Activated naive CD8-positive, alpha-beta T cell treated with anti-CD3 and anti-CD28 coated beads for 36 hours (primary cell): ENCODE data around the gene RAI1. TPM values are rescaled to one million over a fixed set of nuclear protein-coding genes. Genes with fewer than 3 reads are reported as not detected.
A peak's percentile ranks its signal among the peaks of the same experiment; 100 is the strongest.

ENCODE experiments used
- DNase-seq: peaks from one replicate; pipeline ENCODE4 v3.0.0; 2021
- H3K27ac Mint-ChIP-seq: one replicate; pipeline ENCODE4 v1.8.0; 2022; ENCODE audit warnings: mild to moderate bottlenecking, moderate library complexity, mixed read lengths
- H3K27me3 Mint-ChIP-seq: one replicate; pipeline ENCODE4 v1.8.0; 2022; ENCODE audit warnings: mild to moderate bottlenecking, mixed read lengths
- H3K36me3 Mint-ChIP-seq: one replicate; pipeline ENCODE4 v1.8.0; 2021; ENCODE audit warnings: mild to moderate bottlenecking, mixed read lengths
- H3K4me1 Mint-ChIP-seq: one replicate; pipeline ENCODE4 v1.8.0; 2021; ENCODE audit warnings: mixed read lengths
- H3K4me3 Mint-ChIP-seq: one replicate; pipeline ENCODE4 v1.8.0; 2022; ENCODE audit warnings: mild to moderate bottlenecking, moderate library complexity, mixed read lengths
- H3K9me3 Mint-ChIP-seq: one replicate; pipeline ENCODE4 v1.8.0; 2022; ENCODE audit warnings: mixed read lengths
- total RNA-seq, 2 experiments: library from RNA; stranded (reverse); gene quantifications; one replicate each; pipeline ENCODE4 v1.2.3, GENCODE V29; 2021

RAI1 gene
- total RNA-seq, 2 experiments from 2014 or later: 19.6 to 21.1 TPM

DNA sequence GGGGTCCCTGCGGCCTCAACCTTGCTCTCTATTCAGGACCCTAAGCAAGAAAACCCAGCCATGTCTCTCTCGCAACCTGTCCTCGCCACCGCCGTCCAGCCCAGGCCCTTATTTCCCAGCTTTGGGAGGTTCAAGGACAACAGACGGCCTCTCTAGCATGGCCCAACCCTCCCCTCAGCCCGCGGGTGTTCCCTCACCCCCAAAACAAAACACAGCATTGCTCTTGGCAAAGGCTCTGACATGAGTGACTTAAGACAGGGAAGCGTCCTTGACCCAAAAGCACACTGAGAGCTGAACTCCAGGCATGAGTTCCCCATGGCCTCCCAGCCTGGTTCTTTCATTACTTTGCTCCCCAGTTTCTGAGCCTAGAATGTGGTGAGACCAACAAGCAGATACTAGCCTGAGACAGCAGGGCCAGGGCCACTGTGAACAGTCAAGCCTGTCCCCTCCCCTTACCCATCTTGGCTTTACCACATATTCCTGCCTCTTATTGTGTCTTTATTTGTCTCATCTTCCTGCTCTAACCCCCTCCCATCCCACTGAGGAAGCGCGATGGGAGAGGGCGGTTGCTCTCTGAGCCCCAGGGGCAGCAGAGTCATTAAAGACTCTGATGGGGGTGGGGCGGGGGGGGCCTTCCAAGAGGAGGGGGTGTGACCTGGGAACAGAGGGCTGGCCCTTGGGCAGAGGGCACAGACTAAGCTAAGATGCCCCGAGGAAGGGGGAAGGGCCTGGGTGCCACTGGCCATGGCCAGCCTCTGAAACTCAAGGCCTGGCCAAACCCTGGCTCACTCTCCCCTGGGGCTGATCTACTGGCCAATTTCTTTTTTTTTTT is 143.7 kb downstream of the RAI1 start:
- Mint-ChIP-seq H3K27me3 (no peaks in the 10 kb centered on the region), H3K36me3 (peaks cover 39% of the 10 kb centered on the region)

GRCh38 chr17:17826342-17826713 is 145.1 kb downstream of the RAI1 start:
- Mint-ChIP-seq H3K4me1 (peaks cover 73% of the 10 kb centered on the region), H3K4me3 (peak overlapping the region; percentile 33), H3K27me3 (no peaks in the 10 kb centered on the region), H3K9me3 (no peaks in the 10 kb centered on the region), H3K36me3 (peaks cover 37% of the 10 kb centered on the region), H3K27ac (peak overlapping the region; percentile 86)
- no peak for DNase-seq

More for the DNA sequence above, 143.7 kb downstream of the RAI1 start:
- no peak for DNase-seq
- Mint-ChIP-seq H3K9me3 (no peaks in the 10 kb centered on the region), H3K4me3 (peak overlapping the region; percentile 72), H3K27ac (peak overlapping the region; percentile 93), H3K4me1 (peaks cover 78% of the 10 kb centered on the region)

DNA sequence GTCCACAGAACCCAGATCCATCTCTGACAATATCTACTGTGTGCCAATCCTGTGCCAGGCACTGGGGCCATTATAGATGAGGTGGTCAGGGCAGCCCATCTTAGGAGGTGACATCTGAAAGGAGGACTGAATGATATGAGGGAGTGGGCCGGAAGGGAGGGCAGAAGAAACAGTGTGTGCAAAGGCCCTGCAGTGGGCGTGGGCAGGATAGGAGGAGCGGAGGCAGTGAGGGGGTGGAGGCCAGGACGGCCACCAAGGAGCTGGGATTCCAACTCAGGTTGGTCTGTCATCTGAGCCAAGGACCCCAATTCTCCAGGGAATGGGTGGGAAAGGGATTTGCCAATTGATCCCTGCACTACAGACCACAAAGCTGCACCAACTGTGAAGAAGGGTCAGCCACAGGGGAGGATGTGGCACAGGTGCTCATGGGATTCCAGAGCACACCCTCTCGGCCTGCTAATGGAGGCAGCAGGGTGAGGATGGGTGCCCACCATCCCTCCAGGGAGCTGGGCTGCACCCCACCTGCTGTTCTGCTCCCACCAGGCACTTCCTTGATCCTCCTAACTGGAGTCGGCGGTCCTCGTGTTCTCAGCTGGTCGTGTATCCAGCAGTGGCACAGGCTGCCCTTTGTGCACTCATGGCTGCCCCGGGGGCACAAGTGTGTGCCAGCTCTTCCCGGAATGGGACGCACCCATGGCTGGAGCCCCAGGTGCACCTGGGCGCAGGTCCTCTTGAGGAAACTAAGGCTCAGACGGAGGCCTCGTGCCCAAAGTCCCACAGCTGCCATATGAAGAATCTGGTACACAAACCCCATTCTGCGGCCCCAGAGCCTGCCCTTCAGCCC is 145.9 kb downstream of the RAI1 start:
- H3K27me3 Mint-ChIP-seq: no peaks in the 10 kb centered on the region
- H3K4me1 Mint-ChIP-seq: peaks cover 71% of the 10 kb centered on the region
- peak overlapping the region; percentile 86 for H3K27ac Mint-ChIP-seq
- DNase-seq: no peak
- H3K4me3 Mint-ChIP-seq: no peak overlapping the region
- H3K9me3 Mint-ChIP-seq: no peaks in the 10 kb centered on the region
- peaks cover 38% of the 10 kb centered on the region for H3K36me3 Mint-ChIP-seq

GRCh38 chr17:17827826-17828621 is 146.8 kb downstream of the RAI1 start:
- peaks cover 33% of the 10 kb centered on the region for H3K36me3 Mint-ChIP-seq
- no peak for DNase-seq
- no peaks in the 10 kb centered on the region for H3K9me3 Mint-ChIP-seq
- no peak overlapping the region for H3K27ac Mint-ChIP-seq
- H3K27me3 Mint-ChIP-seq: no peaks in the 10 kb centered on the region
- H3K4me1 Mint-ChIP-seq: peaks cover 66% of the 10 kb centered on the region
- no peak overlapping the region for H3K4me3 Mint-ChIP-seq

DNA sequence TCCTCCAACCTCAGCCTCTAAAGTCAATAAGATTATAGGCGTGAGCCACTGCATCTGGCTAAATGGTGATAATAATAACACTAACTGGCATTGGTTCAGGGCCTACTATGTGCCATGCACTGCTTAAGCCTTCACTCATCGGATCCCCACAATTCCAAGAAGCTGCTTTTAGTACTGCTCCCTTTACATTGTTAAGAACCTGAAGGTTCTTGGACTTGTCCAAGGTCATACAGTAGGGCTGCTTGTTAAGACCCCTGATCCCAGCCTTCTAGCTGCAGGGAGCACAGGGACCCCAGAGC is 149.0 kb downstream of the RAI1 start:
- H3K4me1 Mint-ChIP-seq: peaks cover 69% of the 10 kb centered on the region
- peaks cover 47% of the 10 kb centered on the region for H3K36me3 Mint-ChIP-seq
- DNase-seq: no peak
- no peaks in the 10 kb centered on the region for H3K9me3 Mint-ChIP-seq
- no peak overlapping the region for H3K27ac Mint-ChIP-seq
- no peaks in the 10 kb centered on the region for H3K27me3 Mint-ChIP-seq
- H3K4me3 Mint-ChIP-seq: no peak overlapping the region

DNA sequence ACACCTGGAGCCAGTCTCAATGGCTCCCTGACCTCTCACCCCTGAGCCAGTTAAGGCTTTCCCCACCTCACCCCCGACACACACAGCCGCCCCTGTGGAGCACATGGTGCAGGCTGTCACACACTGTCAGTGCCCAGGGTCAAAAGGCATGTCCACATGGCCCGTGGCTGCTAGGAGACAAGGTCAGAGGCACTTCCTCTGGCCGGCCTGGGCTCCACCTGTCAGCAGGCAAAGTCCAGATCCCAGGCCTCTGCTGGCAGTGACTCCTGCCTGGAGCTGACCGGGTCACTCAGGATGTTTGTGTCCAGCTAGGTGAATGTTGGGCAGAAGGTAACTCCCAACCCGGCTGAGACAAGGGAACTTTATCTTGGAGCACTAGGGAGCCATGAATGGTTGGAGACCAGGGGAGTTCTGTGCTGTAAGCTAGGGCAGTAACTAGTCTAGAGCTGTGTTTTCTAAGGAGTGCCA is 149.5 kb downstream of the RAI1 start:
- Mint-ChIP-seq H3K4me1 (peaks cover 67% of the 10 kb centered on the region), H3K27me3 (peaks cover 2% of the 10 kb centered on the region), H3K4me3 (peak overlapping the region; percentile 4), H3K9me3 (no peaks in the 10 kb centered on the region), H3K27ac (no peak overlapping the region), H3K36me3 (peaks cover 48% of the 10 kb centered on the region)
- no peak for DNase-seq

- Mint-ChIP-seq H3K4me3 (peak overlapping the region; percentile 4), H3K27me3 (peaks cover 5% of the 10 kb centered on the region), H3K9me3 (no peaks in the 10 kb centered on the region), H3K27ac (no peak overlapping the region), H3K36me3 (peaks cover 46% of the 10 kb centered on the region), H3K4me1 (peaks cover 63% of the 10 kb centered on the region)
- no peak for DNase-seq
These were observed 150.2 kb downstream of the RAI1 start for GRCh38 chr17:17831208-17832031.

GRCh38 chr17:17832032-17832363 is 150.7 kb downstream of the RAI1 start:
- H3K4me3 Mint-ChIP-seq: peak overlapping the region; percentile 33
- peak overlapping the region; percentile 27 for H3K27ac Mint-ChIP-seq

GRCh38 chr17:17833658-17834357 is 152.6 kb downstream of the RAI1 start:
- Mint-ChIP-seq H3K9me3 (no peaks in the 10 kb centered on the region), H3K27me3 (peaks cover 5% of the 10 kb centered on the region), H3K4me1 (peaks cover 64% of the 10 kb centered on the region), H3K27ac (peak overlapping the region; percentile 98), H3K36me3 (peaks cover 37% of the 10 kb centered on the region), H3K4me3 (peak overlapping the region; percentile 96)
- no peak for DNase-seq

More at GRCh38 chr17:17832032-17832363, 150.7 kb downstream of the RAI1 start:
- Mint-ChIP-seq H3K36me3 (peaks cover 40% of the 10 kb centered on the region), H3K27me3 (peaks cover 5% of the 10 kb centered on the region), H3K9me3 (no peaks in the 10 kb centered on the region), H3K4me1 (peaks cover 59% of the 10 kb centered on the region)
- DNase-seq: no peak

DNA sequence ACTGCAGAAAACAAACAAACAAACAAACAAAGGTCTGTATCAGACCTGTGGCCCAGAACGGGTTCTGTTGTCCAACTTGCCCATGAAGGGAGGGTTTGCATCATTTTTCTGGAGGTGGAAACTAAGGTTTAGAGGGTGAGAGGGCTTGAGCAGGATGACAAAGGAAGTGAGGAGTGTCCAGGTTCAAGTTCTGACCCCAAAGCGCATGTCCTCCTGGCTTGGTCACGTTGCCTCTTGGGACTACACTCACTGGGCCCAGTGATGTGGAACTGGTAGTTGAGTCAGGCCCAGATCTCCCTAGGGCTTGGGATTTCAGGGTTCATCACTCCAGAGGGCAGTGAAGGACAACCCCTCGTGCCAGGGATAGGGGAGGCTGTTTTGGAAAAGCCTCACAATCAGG is 153.7 kb downstream of the RAI1 start:
- Mint-ChIP-seq H3K27ac (peak overlapping the region; percentile 98), H3K4me1 (peaks cover 71% of the 10 kb centered on the region)

GRCh38 chr17:17835415-17836249 is 154.4 kb downstream of the RAI1 start:
- Mint-ChIP-seq H3K36me3 (peaks cover 37% of the 10 kb centered on the region), H3K4me3 (peak overlapping the region; percentile 96), H3K9me3 (no peaks in the 10 kb centered on the region), H3K4me1 (peaks cover 68% of the 10 kb centered on the region), H3K27ac (peak overlapping the region; percentile 98), H3K27me3 (peaks cover 5% of the 10 kb centered on the region)
- DNase-seq: no peak

More for the DNA sequence above, 153.7 kb downstream of the RAI1 start:
- Mint-ChIP-seq H3K4me3 (peak overlapping the region; percentile 96), H3K36me3 (peaks cover 37% of the 10 kb centered on the region), H3K9me3 (no peaks in the 10 kb centered on the region), H3K27me3 (peaks cover 5% of the 10 kb centered on the region)
- DNase-seq: no peak

GRCh38 chr17:17836250-17836817 is 155.1 kb downstream of the RAI1 start:
- H3K36me3 Mint-ChIP-seq: peaks cover 31% of the 10 kb centered on the region
- H3K4me3 Mint-ChIP-seq: peak overlapping the region; percentile 96
- H3K27ac Mint-ChIP-seq: peak overlapping the region; percentile 98
- H3K9me3 Mint-ChIP-seq: no peaks in the 10 kb centered on the region
- peak; percentile 98 for DNase-seq
- peaks cover 5% of the 10 kb centered on the region for H3K27me3 Mint-ChIP-seq
- peaks cover 70% of the 10 kb centered on the region for H3K4me1 Mint-ChIP-seq
